Measurements from ENCODE around the gene ZNF25.

ZNF25 gene

GRCh38 chr10:38010119-38010903 lies 33.9 kb upstream of the ZNF25 start, which contains the start of gene ZNF33A:
ZNF33A (plus strand) TSS chr10:38010675; CDS start chr10:38012342, 1,667 bp downstream.
- peak within 1 kb of the TSS; percentile 89 for H2AFZ ChIP-seq (ENCODE audit: low read depth)
- H3K27me3 ChIP-seq (ENCODE audit: insufficient read depth, low read depth), result no peaks in the 10 kb centered on the region
- TF ChIP-seq CTCF (conservative IDR thresholded peaks at IDR 0.05; ENCODE audit: low read depth, low read length), result peak; percentile 30; the same call in 1 of the 2 replicates
- no peaks in the 10 kb centered on the region for H3K36me3 ChIP-seq (ENCODE audit: insufficient read depth)
- peak within 1 kb of the TSS; percentile 79 for H3K4me2 ChIP-seq
- peak within 1 kb of the TSS; percentile 35 for H3K4me3 ChIP-seq (IDR thresholded peaks at IDR 0.05; ENCODE audit: insufficient read depth, low read depth, low read length)
- peak within 1 kb of the TSS; percentile 95 for H3K27ac ChIP-seq
- peaks cover 14% of the 10 kb centered on the region for H3K4me1 ChIP-seq (ENCODE audit: low read depth, poor library complexity, severe bottlenecking)
- H3K9ac ChIP-seq, result peak within 1 kb of the TSS; percentile 95
- no peaks in the 10 kb centered on the region for H4K20me1 ChIP-seq (ENCODE audit: insufficient read depth)
- H3K79me2 ChIP-seq (ENCODE audit: insufficient read depth, low read depth), result peaks cover 21% of the 10 kb centered on the region

GRCh38 chr10:38007991-38008390 lies 31.5 kb upstream of the ZNF25 start:
- no peak overlapping the region for H3K27ac ChIP-seq
- no peak overlapping the region for H3K9ac ChIP-seq
- H3K4me1 ChIP-seq (ENCODE audit: low read depth, poor library complexity, severe bottlenecking), result peaks cover 14% of the 10 kb centered on the region
- H2AFZ ChIP-seq (ENCODE audit: low read depth), result no peak overlapping the region
- no peaks in the 10 kb centered on the region for H4K20me1 ChIP-seq (ENCODE audit: insufficient read depth)
- peaks cover 18% of the 10 kb centered on the region for H3K79me2 ChIP-seq (ENCODE audit: insufficient read depth, low read depth)
- no peaks in the 10 kb centered on the region for H3K36me3 ChIP-seq (ENCODE audit: insufficient read depth)
- H3K4me3 ChIP-seq (IDR thresholded peaks at IDR 0.05; ENCODE audit: insufficient read depth, low read depth, low read length), result no peak overlapping the region
- no peak for TF ChIP-seq CTCF (conservative IDR thresholded peaks at IDR 0.05; ENCODE audit: low read depth, low read length)
- no peaks in the 10 kb centered on the region for H3K27me3 ChIP-seq (ENCODE audit: insufficient read depth, low read depth)
- H3K4me2 ChIP-seq, result no peak overlapping the region

- Histone ChIP-seq H3K27me3 (ENCODE audit: insufficient read depth, low read depth) (no peaks in the 10 kb centered on the region), H3K36me3 (ENCODE audit: insufficient read depth) (no peaks in the 10 kb centered on the region), H2AFZ (ENCODE audit: low read depth) (no peak overlapping the region), H3K79me2 (ENCODE audit: insufficient read depth, low read depth) (peaks cover 14% of the 10 kb centered on the region), H3K9ac (no peak overlapping the region), H3K4me1 (ENCODE audit: low read depth, poor library complexity, severe bottlenecking) (peaks cover 14% of the 10 kb centered on the region), H4K20me1 (ENCODE audit: insufficient read depth) (no peaks in the 10 kb centered on the region), H3K4me2 (no peak overlapping the region), H3K27ac (no peak overlapping the region), H3K4me3 (IDR thresholded peaks at IDR 0.05; ENCODE audit: insufficient read depth, low read depth, low read length) (no peak overlapping the region)
- TF ChIP-seq CTCF (conservative IDR thresholded peaks at IDR 0.05; ENCODE audit: low read depth, low read length), result no peak
These were observed 31.1 kb upstream of the ZNF25 start for GRCh38 chr10:38007551-38007950.

GRCh38 chr10:38003588-38003987 lies 27.1 kb upstream of the ZNF25 start:
- Histone ChIP-seq H4K20me1 (ENCODE audit: insufficient read depth) (no peaks in the 10 kb centered on the region), H3K4me3 (IDR thresholded peaks at IDR 0.05; ENCODE audit: insufficient read depth, low read depth, low read length) (no peak overlapping the region), H3K4me2 (no peak overlapping the region), H3K36me3 (ENCODE audit: insufficient read depth) (no peaks in the 10 kb centered on the region), H3K27ac (no peak overlapping the region), H3K4me1 (ENCODE audit: low read depth, poor library complexity, severe bottlenecking) (no peaks in the 10 kb centered on the region), H3K79me2 (ENCODE audit: insufficient read depth, low read depth) (no peaks in the 10 kb centered on the region), H3K9ac (no peak overlapping the region), H2AFZ (ENCODE audit: low read depth) (no peak overlapping the region), H3K27me3 (ENCODE audit: insufficient read depth, low read depth) (no peaks in the 10 kb centered on the region)
- no peak for TF ChIP-seq CTCF (conservative IDR thresholded peaks at IDR 0.05; ENCODE audit: low read depth, low read length)
